ENCODE results near the gene SLA2.

- TF ChIP-seq CTCF (conservative IDR thresholded peaks at IDR 0.05 in 1 of 2, IDR thresholded peaks at IDR 0.05 in 1 of 2; ENCODE audit: extremely low read depth in 1 of 2, insufficient read depth in 1 of 2, low read depth in 1 of 2, low read length in 2 of 2) (no peak), EZH2 (IDR thresholded peaks at IDR 0.05; ENCODE audit: borderline replicate concordance, low read length) (no peak)
These were observed 31.4 kb upstream of the SLA2 start for GRCh38 chr20:36677422-36677771.

Measured in mammary epithelial cell (primary cell).